Endothelial cell of umbilical vein (primary cell): Measurements from ENCODE around the gene MLF1. TPM values are rescaled to one million over a fixed set of nuclear protein-coding genes. Genes with fewer than 3 reads are reported as not detected.

Experiments
- BruUV-seq: library from RNA; stranded (reverse); fragments of 400-500 nt; replicated peaks from 2 replicates; lab custom pipeline; 2021; lab: Mats Ljungman, UMichigan
- CTCF ChIA-PET: fragments of 300-600, 350-600 bp; sonication (Branson Sonifier 250); formaldehyde crosslinking; loops from one replicate; lab custom pipeline; 2021; ENCODE audit warnings: antibody characterized with exemption, inconsistent platforms; lab: Charles Lee
- POLR2A ChIA-PET: fragments of 300-600, 350-600 bp; sonication (Branson Sonifier 250); formaldehyde crosslinking; loops from one replicate; lab custom pipeline; 2021; ENCODE audit warnings: antibody characterized with exemption, inconsistent platforms; lab: Charles Lee
- DNase-seq: peaks from one replicate; pipeline ENCODE4 v3.0.0-alpha.2; 2011; ENCODE audit warnings: low read depth, low spot score
- FAIRE-seq: peaks from 2 replicates; lab custom pipeline; 2011; peaks lifted over from hg19 to GRCh38; lab: Jason Lieb, UNC
- H2AFZ ChIP-seq: 2 replicates; pipeline ENCODE4 v1.6.0; 2012; ENCODE audit warnings: low read depth, low read length, control low read depth, inconsistent platforms
- H3K27ac ChIP-seq: 2 replicates; pipeline ENCODE4 v1.5.1; 2011; ENCODE audit warnings: low read depth, mild to moderate bottlenecking, control low read depth, low read length, moderate library complexity; ENCODE audit not compliant: insufficient read depth
- H3K27me3 ChIP-seq, 2 experiments: 2 replicates each; pipeline versions ENCODE4 v1.6.0 to v1.6.1; 2011; ENCODE audit warnings: low read length in 2 of 2, mixed read lengths in 1 of 2; ENCODE audit not compliant: control insufficient read depth in 2 of 2, insufficient read depth in 2 of 2
- H3K36me3 ChIP-seq, 2 experiments: 2 replicates in 1 of 2; 3 replicates in 1 of 2; pipeline ENCODE4 v1.5.1; 2011; ENCODE audit warnings: low read length in 2 of 2, mild to moderate bottlenecking in 1 of 2, moderate library complexity in 1 of 2; ENCODE audit not compliant: control insufficient read depth in 2 of 2, insufficient read depth in 2 of 2; ENCODE audit errors: extremely low read depth in 1 of 2
- H3K4me1 ChIP-seq: 3 replicates; pipeline ENCODE4 v1.5.1; 2011; ENCODE audit warnings: mild to moderate bottlenecking, low read length; ENCODE audit not compliant: control insufficient read depth, insufficient read depth; ENCODE audit errors: extremely low read depth
- H3K4me2 ChIP-seq: 2 replicates; pipeline ENCODE4 v1.6.1; 2011; ENCODE audit warnings: low read length, control low read depth, mixed read lengths; ENCODE audit not compliant: insufficient read depth
- H3K4me3 ChIP-seq, 3 experiments: fragments of 200-600 bp in 1 of 3; sonication (generic), shearing (Covaris generic) in 1 of 3; replicated peaks in 1 of 3; 2 replicates each; pipeline ENCODE4 v1.5.1; 2011 to 2016; ENCODE audit warnings: control low read depth in 3 of 3, low read length in 3 of 3, mild to moderate bottlenecking in 2 of 3, inconsistent platforms in 1 of 3, low read depth in 1 of 3, moderate library complexity in 1 of 3; ENCODE audit not compliant: insufficient read depth in 1 of 3
- H3K79me2 ChIP-seq: 2 replicates; pipeline ENCODE4 v1.6.0; 2012; ENCODE audit warnings: low read length, inconsistent platforms; ENCODE audit not compliant: control insufficient read depth, insufficient read depth
- H3K9ac ChIP-seq: replicated peaks from 2 replicates; pipeline ENCODE3; 2011; ENCODE audit warnings: low read length, control low read depth; ENCODE audit not compliant: insufficient read depth; ENCODE audit errors: extremely low read depth
- H3K9me1 ChIP-seq: replicated peaks from 3 replicates; pipeline ENCODE4 v1.6.0; 2011; ENCODE audit warnings: mild to moderate bottlenecking, low read length; ENCODE audit not compliant: control insufficient read depth, insufficient read depth; ENCODE audit errors: extremely low read depth
- H3K9me3 ChIP-seq: replicated peaks from 2 replicates; pipeline ENCODE4 v1.5.1; 2012; ENCODE audit warnings: low read length, inconsistent platforms; ENCODE audit not compliant: control insufficient read depth, insufficient read depth
- H4K20me1 ChIP-seq: replicated peaks from 2 replicates; pipeline ENCODE3; 2011; ENCODE audit warnings: mild to moderate bottlenecking, low read length; ENCODE audit not compliant: control insufficient read depth, insufficient read depth; ENCODE audit errors: extremely low read depth
- CTCF ChIP-seq, 2 donors: IDR thresholded peaks; 1 replicate in 1 of 2; 2 replicates in 1 of 2; pipeline ENCODE4 v1.5.1; 2011; ENCODE audit warnings: low read length in 2 of 2, mild to moderate bottlenecking in 2 of 2, moderate library complexity in 2 of 2, control low read depth in 1 of 2, inconsistent platforms in 1 of 2, low read depth in 1 of 2; ENCODE audit not compliant: insufficient read depth in 1 of 2; ENCODE audit errors: extremely low read depth in 1 of 2
- EZH2 ChIP-seq: IDR thresholded peaks from 2 replicates; pipeline ENCODE4 v1.6.1; 2012; ENCODE audit warnings: borderline replicate concordance, low read depth, mild to moderate bottlenecking, moderate library complexity, low read length, inconsistent platforms; ENCODE audit not compliant: severe bottlenecking
- FOS ChIP-seq: IDR thresholded peaks from 2 replicates; pipeline ENCODE4 v1.6.1; 2011; ENCODE audit warnings: mild to moderate bottlenecking, low read length, moderate library complexity, borderline replicate concordance; ENCODE audit not compliant: insufficient read depth
- GATA2 ChIP-seq: IDR thresholded peaks from 2 replicates; pipeline ENCODE4 v1.7.0; 2011; ENCODE audit warnings: low read depth, mild to moderate bottlenecking, moderate library complexity, mixed read lengths, low read length; ENCODE audit not compliant: insufficient read length, insufficient read depth
- JUN ChIP-seq: IDR thresholded peaks from 2 replicates; pipeline ENCODE4 v1.6.1; 2011; ENCODE audit warnings: borderline replicate concordance, low read depth; ENCODE audit not compliant: insufficient read length, insufficient read depth
- MYC ChIP-seq: IDR thresholded peaks from one replicate; pipeline ENCODE4 v1.6.1; 2011; ENCODE audit warnings: mild to moderate bottlenecking, low read depth, low read length
- POLR2A ChIP-seq: IDR thresholded peaks from 2 replicates; pipeline ENCODE4 v1.6.1; 2012; ENCODE audit warnings: low read depth, mild to moderate bottlenecking, control low read depth, low read length
- POLR2AphosphoS5 ChIP-seq: IDR thresholded peaks from 2 replicates; pipeline ENCODE4 v1.6.1; 2012; ENCODE audit warnings: low read depth, mild to moderate bottlenecking, control low read depth, low read length, moderate library complexity; ENCODE audit not compliant: insufficient read depth
- dilution Hi-C: fragments of 300-500 bp; cut with MboI; formaldehyde crosslinking; loops from one replicate; pipeline ENCODE4 v1.15.0; 2019; ENCODE audit warnings: low sequenced_read_pairs; ENCODE audit not compliant: extremely low pct_ligation_motif_present
- intact Hi-C: fragments of 100-400 bp; cut with micrococcal nuclease; formaldehyde crosslinking; loops from one replicate; pipeline ENCODE4 v1.10.0; 2022
- polyA plus RNA-seq, 4 experiments: library from polyadenylated mRNA; depleted of rRNA in 3 of 4; stranded (reverse) in 3 of 4; unstranded in 1 of 4; fragments of >200 nt; gene quantifications; 2 replicates each; pipeline versions ENCODE4 v1.2.1 to v1.2.3, GENCODE V29; 2011 to 2012; ENCODE audit warnings: missing spikeins in 1 of 4
- total RNA-seq: library from RNA; stranded (reverse); gene quantifications from 2 replicates; pipeline ENCODE4 v1.2.3, GENCODE V29; 2021
- TF ChIP-seq, protein P1 (sequence below): IDR thresholded peaks from 2 replicates; pipeline ENCODE4 v1.6.1; 2011; ENCODE audit not compliant: insufficient read depth, insufficient read length

The MLF1 gene
- total and polyA plus RNA-seq, 2 donors (not counting 3 experiments of a cell fraction or from before 2014, with no cell fraction given): 3.0 to 5.3 TPM

- no peaks in the 10 kb centered on the region for H3K36me3 ChIP-seq
- POLR2A ChIA-PET: no interaction called here
- TF ChIP-seq POLR2AphosphoS5 (no peak), EZH2 (no peak), POLR2A (no peak), FOS (no peak), JUN (no peak)
- DNase-seq (no peak), FAIRE-seq (no peak)
- CTCF ChIA-PET: interaction anchor here (1.3 kb wide), 1 partner anchor 92 kb away, joined by 3 read pairs; the partner anchor contains the start of gene GFM1
- dilution Hi-C loops: no loop called here
- no peaks in the 10 kb centered on the region for H3K79me2 ChIP-seq
- no peaks in the 10 kb centered on the region for H4K20me1 ChIP-seq
- H3K4me1 ChIP-seq: no peaks in the 10 kb centered on the region
- BruUV-seq: no TSS peak
- H2AFZ ChIP-seq: no peak overlapping the region
- no peaks in the 10 kb centered on the region for H3K9me3 ChIP-seq
- H3K9ac ChIP-seq: no peak overlapping the region
- intact Hi-C loops: no loop called here
- H3K27ac ChIP-seq: no peak overlapping the region
- no peak overlapping the region for H3K4me3 ChIP-seq
- H3K4me2 ChIP-seq: no peak overlapping the region
- no peaks in the 10 kb centered on the region for H3K9me1 ChIP-seq
- H3K27me3 ChIP-seq: no peaks in the 10 kb centered on the region
Measured at GRCh38 chr3:158552124-158552523, 18.9 kb upstream of the MLF1 start.

GRCh38 chr3:158559504-158559903 lies 11.5 kb upstream of the MLF1 start:
- DNase-seq (no peak), FAIRE-seq (no peak)
- dilution Hi-C loops: no loop called here
- CTCF ChIA-PET: no interaction called here
- no peaks in the 10 kb centered on the region for H3K36me3 ChIP-seq
- POLR2A ChIA-PET: no interaction called here
- no peaks in the 10 kb centered on the region for H3K79me2 ChIP-seq
- H3K4me3 ChIP-seq: no peak overlapping the region
- no peak overlapping the region for H2AFZ ChIP-seq
- H4K20me1 ChIP-seq: no peaks in the 10 kb centered on the region
- no TSS peak for BruUV-seq
- no peak overlapping the region for H3K9ac ChIP-seq
- H3K27me3 ChIP-seq: peaks cover 2 to 6% of the 10 kb centered on the region in 2 experiments
- no peaks in the 10 kb centered on the region for H3K9me1 ChIP-seq
- H3K4me1 ChIP-seq: no peaks in the 10 kb centered on the region
- no peaks in the 10 kb centered on the region for H3K9me3 ChIP-seq
- H3K4me2 ChIP-seq: no peak overlapping the region
- H3K27ac ChIP-seq: no peak overlapping the region
- intact Hi-C loops: no loop called here
- TF ChIP-seq FOS: no peak
- TF ChIP-seq EZH2: no peak
- no peak for TF ChIP-seq JUN
- TF ChIP-seq CTCF (IDR thresholded peaks at IDR 0.05; ENCODE audit: extremely low read depth in 1 of 2, insufficient read depth in 1 of 2, low read depth in 1 of 2, low read length in 2 of 2): no peak
- TF ChIP-seq MYC: no peak
- TF ChIP-seq POLR2A: no peak
- TF ChIP-seq, protein P1, sequence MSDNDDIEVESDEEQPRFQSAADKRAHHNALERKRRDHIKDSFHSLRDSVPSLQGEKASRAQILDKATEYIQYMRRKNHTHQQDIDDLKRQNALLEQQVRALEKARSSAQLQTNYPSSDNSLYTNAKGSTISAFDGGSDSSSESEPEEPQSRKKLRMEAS: no peak
- no peak for TF ChIP-seq POLR2AphosphoS5
- TF ChIP-seq GATA2: no peak
